Panc1 (cell line): Measurements from ENCODE around the gene RNF220. TPM values are rescaled to one million over a fixed set of nuclear protein-coding genes. Genes with fewer than 3 reads are reported as not detected.

ENCODE experiments used
- ATAC-seq: fragments of 200-7000 bp; cut with Tn5 transposase; 2 replicates; pipeline ENCODE4 v1.9.1; 2020; ENCODE audit warnings: mild to moderate bottlenecking, moderate library complexity
- BruUV-seq: library from RNA; stranded (reverse); fragments of 400-500 nt; replicated peaks from 2 replicates; lab custom pipeline; 2021; lab: Mats Ljungman, UMichigan
- CTCF ChIA-PET: fragments of 300-600 bp; sonication (Branson Sonifier 250); formaldehyde crosslinking; loops from one replicate; lab custom pipeline; 2022; ENCODE audit warnings: antibody characterized with exemption; lab: Charles Lee
- POLR2A ChIA-PET: fragments of 300-600 bp; sonication (Branson Sonifier 250); formaldehyde crosslinking; loops from one replicate; lab custom pipeline; 2022; ENCODE audit warnings: antibody characterized with exemption; lab: Charles Lee
- DNase-seq: peaks from one replicate; pipeline ENCODE4 v3.0.0-alpha.2; 2010; ENCODE audit warnings: low read depth, low spot score
- H3K27ac ChIP-seq: 2 replicates; pipeline ENCODE4 v1.5.1; 2011; ENCODE audit warnings: mild to moderate bottlenecking, low read length, inconsistent platforms
- H3K27me3 ChIP-seq: fragments of 200-500 bp; sonication (Bioruptor generic); 2 replicates; pipeline ENCODE4 v1.6.0; 2014; ENCODE audit warnings: low read length, inconsistent platforms; ENCODE audit not compliant: control insufficient read depth, insufficient read depth
- H3K36me3 ChIP-seq: fragments of 200-500 bp; sonication (Bioruptor generic); 2 replicates; pipeline ENCODE4 v1.5.1; 2014; ENCODE audit warnings: inconsistent platforms, mild to moderate bottlenecking, low read length, moderate library complexity; ENCODE audit not compliant: control insufficient read depth, insufficient read depth
- H3K4me1 ChIP-seq: 2 replicates; pipeline ENCODE4 v1.5.1; 2011; ENCODE audit warnings: inconsistent platforms, mild to moderate bottlenecking, low read length, moderate library complexity; ENCODE audit not compliant: control insufficient read depth, insufficient read depth
- H3K4me3 ChIP-seq, 2 experiments: 2 replicates each; pipeline ENCODE4 v1.5.1; 2011 to 2012; ENCODE audit warnings: low read depth in 2 of 2, low read length in 2 of 2, mild to moderate bottlenecking in 2 of 2, inconsistent platforms in 1 of 2, moderate library complexity in 1 of 2
- H3K9me3 ChIP-seq: fragments of 200-500 bp; sonication (Bioruptor generic); 2 replicates; pipeline ENCODE4 v1.5.1; 2014; ENCODE audit warnings: low read depth, mild to moderate bottlenecking, inconsistent platforms, low read length, moderate library complexity; ENCODE audit not compliant: control insufficient read depth, insufficient read depth
- CTCF ChIP-seq: fragments of 450-650 bp; IDR thresholded peaks from 2 replicates; pipeline ENCODE4 v1.5.1; 2017; ENCODE audit warnings: mild to moderate bottlenecking
- POLR2AphosphoS5 ChIP-seq: IDR thresholded peaks from 2 replicates; pipeline ENCODE4 v1.6.1; 2012; ENCODE audit warnings: mild to moderate bottlenecking, low read depth, low read length, moderate library complexity
- REST ChIP-seq, 2 experiments: IDR thresholded peaks; 2 replicates each; pipeline ENCODE4 v1.6.1; 2011 to 2012; ENCODE audit warnings: low read depth in 2 of 2, control low read depth in 1 of 2, low read length in 1 of 2, mild to moderate bottlenecking in 1 of 2, moderate library complexity in 1 of 2; ENCODE audit not compliant: insufficient read depth in 1 of 2
- SIN3A ChIP-seq: IDR thresholded peaks from 2 replicates; pipeline ENCODE4 v1.6.1; 2012; ENCODE audit warnings: low read depth, mild to moderate bottlenecking, low read length, moderate library complexity, borderline replicate concordance; ENCODE audit not compliant: insufficient read depth
- TCF7L2 ChIP-seq: IDR thresholded peaks from 2 replicates; pipeline ENCODE4 v1.6.1; 2011; ENCODE audit warnings: mild to moderate bottlenecking, low read depth, low read length, inconsistent platforms
- in situ Hi-C: cut with HindIII; loops from 2 replicates; pipeline ENCODE4 v1.10.0; 2016; ENCODE audit warnings: low sequenced_read_pairs, low pct_unique_long_range_greater_than_20kb
- intact Hi-C: fragments of 100-400 bp; cut with micrococcal nuclease; formaldehyde crosslinking; loops from one replicate; pipeline ENCODE4 v1.10.0; 2022; ENCODE audit not compliant: unreplicated experiment
- total RNA-seq: library from RNA; stranded (reverse); gene quantifications from one replicate; pipeline ENCODE4 v1.2.1, GENCODE V29; 2021; ENCODE audit not compliant: unreplicated experiment

Gene RNF220
- total RNA-seq, 1 experiment from 2014 or later, result 64.9 TPM

GRCh38 chr1:44676484-44677200 is 271.6 kb downstream of the RNF220 start:
- no TSS peak for BruUV-seq
- Histone ChIP-seq H3K36me3 (no peaks in the 10 kb centered on the region), H3K4me1 (peaks cover 26% of the 10 kb centered on the region), H3K27ac (no peak overlapping the region), H3K9me3 (no peaks in the 10 kb centered on the region), H3K4me3 (no peak overlapping the region), H3K27me3 (no peaks in the 10 kb centered on the region)
- DNase-seq, result no peak
- in situ Hi-C loops (no loop called here), intact Hi-C loops (no loop called here)
- TF ChIP-seq TCF7L2 (no peak), REST (IDR thresholded peaks at IDR 0.05; ENCODE audit: insufficient read depth in 1 of 2, low read depth in 2 of 2, low read length in 1 of 2) (no peak), POLR2AphosphoS5 (no peak), SIN3A (no peak), CTCF (no peak)
- CTCF ChIA-PET, result no interaction called here
- POLR2A ChIA-PET, result no interaction called here
- no peak for ATAC-seq

- no peak for ATAC-seq
- H3K4me1 ChIP-seq, result peaks cover 22% of the 10 kb centered on the region
- intact Hi-C loops (no loop called here), in situ Hi-C loops (no loop called here)
- no peak overlapping the region for H3K4me3 ChIP-seq
- DNase-seq, result no peak
- no peaks in the 10 kb centered on the region for H3K27me3 ChIP-seq
- H3K27ac ChIP-seq, result no peak overlapping the region
- H3K36me3 ChIP-seq, result no peaks in the 10 kb centered on the region
- POLR2A ChIA-PET, result no interaction called here
- CTCF ChIA-PET, result no interaction called here
- TF ChIP-seq CTCF (peak; percentile 75; the same call in 1 of the 2 replicates), SIN3A (no peak)
- BruUV-seq, result no TSS peak
- no peaks in the 10 kb centered on the region for H3K9me3 ChIP-seq
Measured at GRCh38 chr1:44677201-44677766, 272.2 kb downstream of the RNF220 start.
